Activated T-cell treated with anti-CD3 and anti-CD28 coated beads, Interleukin-2, amount 50 U/mL, for 1 hour (primary cell): ENCODE results near the gene MTFR1L.

ENCODE experiments used
- DNase-seq: peaks from one replicate; pipeline ENCODE4 v3.0.0-alpha.2; 2020

Gene MTFR1L

DNA sequence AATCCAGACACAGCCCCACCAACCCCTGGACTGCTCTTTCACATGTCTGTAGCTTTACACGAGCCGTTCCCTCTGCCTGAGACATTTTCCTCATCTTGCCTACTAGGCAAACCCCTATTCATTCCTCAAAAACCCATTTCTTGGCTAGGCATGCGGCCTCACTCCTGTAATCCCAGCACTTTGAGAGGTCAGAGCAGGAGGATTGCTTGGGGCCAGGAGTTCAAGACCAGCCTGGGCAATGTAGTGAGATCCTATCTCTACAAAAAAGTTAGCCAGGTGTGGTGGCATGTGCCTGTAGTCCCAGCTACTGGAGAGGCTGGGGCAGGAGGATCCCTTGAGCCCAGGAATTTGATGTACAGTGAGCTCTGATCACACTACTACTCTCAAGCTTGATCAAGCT lies 44.7 kb downstream of the MTFR1L start:
- DNase-seq: no peak

DNA sequence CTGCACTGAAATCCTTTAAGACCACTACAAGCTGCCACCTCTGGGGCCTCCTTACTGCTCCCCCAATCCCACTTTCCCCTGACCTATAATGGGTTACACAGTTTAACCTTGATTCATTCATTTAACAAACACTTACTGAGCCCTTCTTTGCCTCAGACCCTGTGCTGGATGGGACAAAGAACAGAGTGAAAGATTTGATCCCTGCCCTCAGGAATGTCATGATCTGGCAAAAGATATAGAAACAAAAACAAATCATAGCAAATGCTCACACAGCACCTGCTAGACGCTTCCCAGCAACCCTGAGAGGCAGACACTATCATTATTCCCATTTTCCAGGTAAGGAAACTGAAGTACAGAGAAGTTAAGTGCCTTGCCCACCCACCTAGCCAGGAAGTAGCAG lies 46.5 kb downstream of the MTFR1L start:
- no peak for DNase-seq

DNA sequence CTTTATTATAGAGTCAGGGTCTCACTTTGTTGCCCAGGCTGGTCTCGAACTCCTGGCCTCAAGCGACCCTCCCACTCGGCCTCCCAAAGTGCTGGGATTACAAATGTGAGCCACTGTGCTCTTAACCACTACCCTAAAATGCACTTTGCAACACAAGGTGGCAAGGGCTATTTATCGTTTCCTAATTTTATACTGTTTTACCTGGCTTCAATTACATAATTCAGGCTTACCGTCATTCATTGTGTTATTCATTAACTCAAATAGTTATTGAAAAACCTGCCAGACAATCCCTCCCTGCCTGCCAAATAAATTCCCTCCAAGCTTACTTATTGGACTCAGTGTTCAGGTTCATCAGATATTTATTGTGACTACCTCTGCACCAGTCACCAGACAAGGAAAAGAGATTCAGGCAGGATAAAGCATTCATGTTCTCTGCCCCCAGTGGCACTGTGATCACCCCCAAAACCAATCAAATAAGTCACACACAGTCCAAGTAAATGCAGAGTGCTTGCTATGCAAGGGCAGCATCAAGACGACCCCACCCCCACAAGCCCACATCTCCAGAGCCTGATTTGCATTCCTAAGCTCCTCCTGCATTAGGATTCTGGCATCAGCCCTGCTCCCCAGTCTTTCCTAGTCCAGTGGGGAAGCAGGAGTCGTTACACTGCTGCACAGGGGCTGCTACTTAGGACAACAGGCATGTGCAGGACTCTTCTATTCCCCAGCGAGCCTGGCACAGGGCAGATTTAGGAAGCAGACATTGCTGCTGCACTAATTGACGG lies 47.6 kb downstream of the MTFR1L start:
- no peak for DNase-seq

DNA sequence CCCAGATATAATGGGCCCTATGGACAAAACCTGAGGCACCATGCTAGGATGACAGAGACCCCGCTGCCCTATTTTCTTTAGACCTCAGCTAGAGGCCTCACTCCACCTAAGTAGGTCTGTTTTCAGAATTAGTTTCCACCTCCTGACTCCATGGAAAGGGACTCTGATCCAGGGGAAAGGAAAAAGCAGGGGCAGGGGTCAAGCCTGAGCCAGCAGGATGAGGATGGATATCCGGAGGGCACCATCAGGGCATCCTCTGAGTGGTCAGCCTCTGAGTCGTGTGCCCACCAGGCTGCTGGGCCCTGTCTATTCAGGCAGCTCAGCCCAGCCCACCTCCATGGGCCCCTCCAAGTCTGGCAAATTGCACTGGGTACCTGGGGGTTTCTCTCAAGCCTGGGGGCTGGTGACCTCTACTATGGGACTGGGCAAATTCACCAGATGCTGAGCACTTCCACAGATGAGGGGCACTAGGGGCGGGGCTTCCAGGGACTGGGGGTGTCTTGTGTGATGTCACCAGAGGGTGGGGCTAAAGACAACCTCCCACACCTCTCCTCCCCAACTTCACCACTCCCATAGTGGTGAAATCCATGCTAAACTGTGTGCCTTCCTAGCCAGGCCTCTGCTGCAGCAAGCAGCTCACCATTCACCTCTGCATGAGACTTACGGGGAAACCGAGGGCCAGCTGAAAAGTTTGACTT lies 50.3 kb downstream of the MTFR1L start:
- no peak for DNase-seq

DNA sequence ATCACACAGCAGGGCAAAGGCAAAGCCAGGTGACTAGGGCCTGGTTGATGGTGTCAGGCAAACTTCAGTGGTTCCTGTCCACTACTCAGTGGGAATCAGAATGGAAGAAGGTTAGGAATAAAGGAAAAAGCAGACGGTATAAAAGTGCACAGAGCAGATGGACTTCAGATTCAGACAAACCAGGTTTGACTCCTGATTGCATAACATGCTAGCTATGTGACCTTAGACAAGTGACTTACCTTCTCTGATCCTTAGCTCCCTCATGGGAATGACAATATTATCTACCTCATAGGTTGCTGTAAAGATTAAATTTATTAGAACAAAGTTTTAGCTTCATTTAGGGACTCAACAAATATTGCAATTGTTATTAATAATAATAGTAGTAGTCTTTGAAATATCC lies 50.9 kb downstream of the MTFR1L start:
- no peak for DNase-seq

DNA sequence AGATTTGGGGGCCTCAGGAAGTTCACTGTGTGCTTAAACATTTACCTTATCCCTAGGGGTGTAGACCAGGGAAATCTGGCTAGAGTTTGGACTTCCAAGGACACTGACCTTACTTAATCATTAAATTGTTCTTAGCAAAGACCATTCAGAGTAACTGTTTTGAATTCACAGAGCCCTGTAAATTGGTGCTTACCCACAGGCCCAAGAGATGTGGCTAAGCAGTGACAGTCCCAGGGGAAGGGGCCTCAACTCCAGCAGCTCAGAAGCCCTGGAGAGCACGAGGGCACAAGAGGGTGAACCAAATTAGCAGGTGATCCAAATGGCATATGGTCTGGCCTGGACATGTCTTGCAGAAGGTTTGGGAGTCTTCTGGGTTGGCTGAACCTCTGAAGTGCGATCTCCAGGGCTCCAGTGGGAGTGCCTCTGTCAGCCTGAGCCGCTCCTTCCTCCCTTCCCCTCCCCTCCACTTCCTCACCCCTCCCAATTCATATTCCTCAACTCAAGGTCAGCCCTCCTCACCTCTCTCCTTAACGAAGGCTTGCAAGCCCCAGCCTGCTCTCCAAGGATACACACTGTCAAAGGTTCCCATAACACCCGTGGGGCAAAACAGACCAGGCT lies 51.4 kb downstream of the MTFR1L start:
- no peak for DNase-seq

DNA sequence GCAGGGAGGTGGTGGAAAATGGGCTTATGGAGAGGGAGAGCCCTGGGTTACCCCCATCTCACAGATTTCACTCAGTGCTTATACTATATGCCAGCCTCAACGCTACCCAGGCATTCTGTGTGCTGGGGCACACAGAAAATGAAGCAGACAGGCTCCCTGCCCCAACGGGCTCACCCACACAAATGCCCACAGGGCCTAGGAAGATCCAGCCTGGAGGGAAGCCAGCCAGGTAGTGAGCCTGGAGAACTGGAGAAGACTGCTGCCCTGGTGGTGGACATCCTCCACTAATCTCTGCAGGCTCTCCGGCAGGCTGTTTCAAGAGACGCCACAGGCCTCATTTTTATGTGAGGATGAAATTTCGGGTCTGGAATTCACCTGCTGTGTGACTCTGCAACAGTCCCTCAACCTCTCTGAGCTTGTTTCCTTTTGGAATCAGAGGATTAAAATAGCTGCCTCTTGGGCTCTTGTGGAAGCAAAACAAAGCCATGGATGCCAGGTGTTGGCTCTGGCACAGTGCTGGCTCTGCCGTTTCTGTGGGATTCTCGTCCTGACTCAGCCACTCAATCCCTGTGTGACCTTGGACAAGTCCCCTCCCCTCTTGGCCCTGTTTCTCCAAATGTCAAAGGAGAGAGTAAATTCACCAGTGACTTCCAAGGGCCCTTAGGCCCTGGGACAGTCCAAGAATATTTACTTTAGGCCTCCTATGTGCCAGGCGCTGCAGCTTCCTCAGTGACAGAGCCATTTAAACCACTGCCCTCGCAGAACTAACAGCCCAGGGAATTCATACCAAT lies 52.1 kb downstream of the MTFR1L start:
- DNase-seq: no peak

DNA sequence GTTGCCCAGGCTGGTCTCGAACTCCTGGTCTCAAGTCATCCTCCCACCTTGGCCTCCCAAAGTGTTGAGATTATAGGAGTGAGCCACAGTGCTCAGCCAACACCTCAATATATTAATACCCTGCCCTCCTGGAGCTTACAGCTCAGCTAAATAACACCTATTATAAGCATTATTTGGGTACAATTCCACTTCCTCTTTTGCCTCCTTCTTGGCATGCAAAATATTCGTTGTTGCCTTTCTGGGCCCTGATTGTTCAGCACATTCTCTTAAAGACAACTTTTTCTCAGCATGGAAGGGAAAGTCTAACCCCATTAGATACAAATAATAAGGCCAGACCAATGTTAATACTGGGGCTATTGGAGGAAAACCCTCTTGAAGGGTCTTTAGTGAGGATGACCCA lies 53.0 kb downstream of the MTFR1L start:
- no peak for DNase-seq

DNA sequence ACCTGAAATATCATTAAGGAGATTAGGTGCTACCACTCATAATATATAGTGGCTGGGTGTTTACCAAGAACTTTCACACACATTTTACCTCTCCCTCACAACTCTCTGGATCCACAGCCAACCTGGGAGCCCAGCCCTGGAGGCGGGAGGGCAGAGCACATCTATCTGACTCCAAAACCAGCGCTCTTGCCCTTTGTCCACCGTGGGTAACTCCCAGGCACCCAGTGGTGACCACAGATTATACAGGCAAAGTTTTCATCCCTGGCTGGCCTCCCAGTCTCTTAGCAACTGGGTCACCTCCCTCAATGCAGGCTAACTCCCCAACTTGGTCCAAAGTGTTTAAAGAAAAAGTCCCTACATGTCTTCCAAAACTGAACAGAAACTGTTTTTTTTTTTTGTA lies 53.4 kb downstream of the MTFR1L start:
- DNase-seq: no peak

DNA sequence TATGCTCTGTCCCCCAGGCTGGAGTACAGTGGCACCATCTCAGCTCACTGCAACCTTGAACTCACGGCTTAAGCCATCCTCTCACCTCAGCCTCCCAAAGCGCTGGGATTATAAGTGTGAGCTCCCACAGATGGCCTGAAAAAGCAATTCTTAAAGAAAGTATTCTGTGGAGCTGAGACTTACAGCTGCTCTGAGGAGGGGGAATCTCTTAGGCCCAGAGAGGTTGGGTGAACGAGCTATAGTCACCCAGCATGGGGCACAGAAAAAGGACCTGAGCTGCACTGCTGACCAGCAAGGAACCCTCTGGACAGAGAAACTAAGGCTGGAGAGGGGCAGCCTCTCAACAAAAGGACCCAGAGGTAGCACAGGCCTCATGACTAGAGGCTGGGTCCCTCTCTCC lies 54.5 kb downstream of the MTFR1L start:
- DNase-seq: no peak

DNA sequence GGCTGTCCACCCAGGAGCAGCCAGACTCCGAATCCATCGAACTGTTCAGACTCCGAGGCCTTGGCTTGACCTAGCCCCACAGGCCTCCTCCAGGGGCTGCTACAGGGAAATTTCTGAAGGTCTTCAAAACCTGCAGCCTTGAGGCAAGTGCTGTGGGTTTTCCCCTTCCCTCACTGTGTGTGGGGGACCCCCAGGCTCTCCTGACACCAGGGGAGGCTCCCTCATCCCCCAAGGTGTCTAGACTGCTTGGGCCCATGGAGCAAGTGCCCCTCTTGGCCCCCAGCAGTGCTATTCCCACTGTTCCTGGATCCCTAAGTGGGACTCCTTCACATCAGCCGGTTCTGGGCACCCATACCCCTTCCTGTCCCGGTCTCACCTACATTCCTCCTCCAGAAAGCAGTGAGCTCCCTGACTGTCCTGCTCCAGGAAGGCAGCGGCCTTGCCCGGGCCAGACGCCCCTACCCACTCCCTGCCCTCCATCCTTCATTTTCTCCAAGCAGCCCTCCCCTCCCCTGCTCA lies 54.9 kb downstream of the MTFR1L start:
- DNase-seq: peak; percentile 26

DNA sequence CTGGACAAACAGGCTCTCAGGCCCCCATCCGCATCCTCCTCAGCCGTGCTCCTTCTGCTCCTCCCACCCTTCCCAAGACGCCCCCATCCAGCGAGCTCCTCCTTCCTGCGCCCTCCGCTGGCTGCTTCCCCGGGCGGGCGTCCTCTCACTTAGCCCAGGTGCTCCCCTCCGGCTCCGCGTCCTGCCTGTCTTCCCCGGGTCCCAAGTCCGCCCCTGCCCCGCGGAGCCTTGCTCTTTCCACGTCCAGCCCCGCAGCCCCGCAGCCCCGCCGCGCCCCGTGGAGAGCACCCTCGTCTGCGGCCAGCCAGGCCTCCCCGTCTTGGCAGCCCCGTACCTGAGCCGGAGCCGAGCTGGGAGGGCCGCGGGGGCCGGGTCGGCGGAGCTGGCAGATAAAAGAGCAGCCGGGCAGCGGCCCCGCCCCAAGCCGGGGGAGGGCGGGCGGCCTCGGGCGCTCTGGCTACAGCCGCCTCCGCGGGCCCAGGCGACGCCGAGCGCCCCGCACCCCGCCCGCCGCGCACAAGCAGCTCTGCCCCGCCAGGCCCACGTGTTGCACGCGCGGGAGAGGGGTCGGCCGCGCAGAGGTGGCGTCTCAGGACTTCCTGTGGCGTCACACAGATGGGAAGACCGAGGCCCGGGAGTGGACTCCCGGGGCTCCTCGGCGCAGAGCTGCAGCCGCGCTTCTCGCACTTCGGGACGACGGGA lies 55.6 kb downstream of the MTFR1L start, which contains the start of gene PAQR7:
PAQR7 (minus strand) TSS at position 555 of the 702 bp plus-strand sequence. CDS start 11,869 bp downstream, outside the sequence.
- peak; percentile 67 for DNase-seq

DNA sequence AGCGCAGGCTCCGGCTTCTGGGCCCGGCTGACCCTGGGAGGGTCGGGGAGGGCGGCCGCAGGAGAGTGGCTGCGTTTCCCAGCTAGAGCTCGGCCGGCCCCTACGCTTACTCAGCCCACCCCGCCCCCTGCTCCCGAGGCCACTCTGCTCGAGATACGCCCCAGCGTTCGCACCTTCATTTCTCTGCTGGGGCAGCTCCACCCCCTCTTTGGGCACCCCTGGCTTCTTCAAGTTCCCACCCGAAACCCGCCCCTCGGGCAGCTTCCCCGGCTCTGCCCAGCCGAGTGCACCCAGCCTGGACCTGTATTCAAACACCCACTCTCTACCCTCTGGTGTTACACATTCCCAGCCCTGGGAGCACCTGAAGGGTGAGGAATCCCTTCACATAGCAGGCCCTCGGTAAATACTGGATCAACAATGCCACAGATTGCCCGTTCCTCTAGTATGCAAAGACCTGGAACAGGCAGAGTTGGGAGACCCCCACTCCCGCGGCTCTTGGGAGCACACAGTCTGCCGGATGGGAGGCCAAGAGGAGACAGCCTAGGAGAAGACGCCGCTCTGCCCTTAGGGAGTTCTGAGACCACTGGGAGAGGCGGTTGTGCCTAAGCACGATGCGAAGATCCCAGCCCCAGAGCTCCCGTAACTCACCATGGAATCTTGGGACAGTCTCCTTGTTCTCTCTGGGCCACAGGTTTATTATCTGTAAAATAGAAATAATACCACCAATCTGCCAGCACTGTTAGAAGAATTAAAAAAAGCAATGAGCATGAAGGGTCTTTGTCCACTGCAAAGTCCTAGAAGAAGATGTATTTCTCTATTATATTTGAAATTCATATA lies 56.3 kb downstream of the MTFR1L start:
- DNase-seq: no peak

DNA sequence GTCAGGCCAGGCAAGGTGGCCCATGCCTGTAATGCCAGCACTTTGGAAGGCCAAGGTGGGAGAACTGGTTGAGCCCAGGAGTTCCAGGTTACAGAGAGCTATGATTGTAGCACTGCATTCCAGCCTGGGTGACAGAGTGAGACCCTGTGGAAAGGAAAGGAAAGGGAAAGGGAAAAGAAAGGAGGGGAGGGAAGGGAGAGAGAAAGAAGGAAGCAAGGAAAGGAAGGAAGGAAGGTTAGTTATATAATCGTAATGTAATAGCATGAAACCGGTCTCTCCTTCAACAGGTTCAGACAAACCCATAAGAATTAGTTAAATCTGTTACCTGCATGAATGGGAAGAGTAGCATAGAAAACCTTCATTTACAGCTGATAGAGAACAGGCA lies 56.9 kb downstream of the MTFR1L start:
- DNase-seq: no peak

DNA sequence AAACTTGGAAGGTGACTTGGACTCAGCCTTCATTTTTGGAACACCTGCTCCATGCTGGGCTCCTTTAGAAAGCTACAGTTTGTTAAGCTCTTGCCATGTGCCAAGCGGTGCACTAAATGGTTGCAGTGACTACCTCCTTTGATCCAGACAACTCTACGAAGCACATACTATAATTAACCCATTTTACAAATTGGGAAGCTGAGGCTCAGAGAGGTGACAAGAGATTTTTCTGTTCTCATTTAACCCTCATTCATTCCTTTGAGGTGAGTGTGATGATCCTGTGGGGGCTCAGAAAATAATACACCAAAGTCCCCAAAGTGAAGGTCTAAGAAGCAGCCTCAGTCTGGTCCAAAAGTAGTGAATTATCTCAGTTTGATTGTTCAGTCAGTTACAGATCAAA lies 57.4 kb downstream of the MTFR1L start:
- DNase-seq: no peak

DNA sequence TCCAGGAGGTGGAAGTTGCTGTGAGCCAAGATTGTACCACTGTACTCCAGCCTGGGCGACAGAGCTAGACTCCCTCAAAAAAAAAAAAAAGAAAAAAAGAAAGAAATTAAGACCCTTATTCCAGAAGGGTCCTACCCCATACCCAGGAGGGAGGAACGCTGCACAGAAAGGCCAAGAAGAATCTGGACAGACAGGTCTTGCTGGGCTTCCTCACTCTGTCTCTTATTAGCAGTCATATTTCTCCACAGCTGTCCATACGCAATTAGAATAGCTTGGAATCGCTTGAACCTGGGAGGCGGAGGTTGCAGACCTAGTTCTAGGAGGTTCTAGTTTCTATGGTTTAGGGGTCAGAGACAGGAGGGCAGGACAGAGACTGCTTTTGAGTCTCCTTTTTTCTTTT lies 58.9 kb downstream of the MTFR1L start:
- no peak for DNase-seq

DNA sequence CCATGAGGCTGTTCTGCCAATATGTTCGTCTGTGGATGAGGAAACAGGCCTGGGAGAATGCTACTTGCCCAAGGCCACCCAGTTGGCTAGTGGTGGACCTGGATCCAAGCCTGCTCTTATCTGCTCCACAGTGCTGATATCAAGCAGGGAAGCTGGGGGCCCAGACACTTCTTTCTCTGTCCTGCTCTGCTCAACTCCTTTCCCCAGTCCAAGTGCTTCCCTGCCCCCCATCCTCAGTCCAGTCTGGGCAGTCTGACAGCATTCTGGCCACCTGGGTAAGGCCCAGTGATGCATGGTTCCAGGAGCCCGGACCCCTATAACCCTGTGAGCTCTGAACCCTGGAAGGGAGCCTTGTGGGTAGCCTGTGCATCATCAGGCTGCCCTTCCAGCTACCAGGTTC lies 59.9 kb downstream of the MTFR1L start:
- no peak for DNase-seq

DNA sequence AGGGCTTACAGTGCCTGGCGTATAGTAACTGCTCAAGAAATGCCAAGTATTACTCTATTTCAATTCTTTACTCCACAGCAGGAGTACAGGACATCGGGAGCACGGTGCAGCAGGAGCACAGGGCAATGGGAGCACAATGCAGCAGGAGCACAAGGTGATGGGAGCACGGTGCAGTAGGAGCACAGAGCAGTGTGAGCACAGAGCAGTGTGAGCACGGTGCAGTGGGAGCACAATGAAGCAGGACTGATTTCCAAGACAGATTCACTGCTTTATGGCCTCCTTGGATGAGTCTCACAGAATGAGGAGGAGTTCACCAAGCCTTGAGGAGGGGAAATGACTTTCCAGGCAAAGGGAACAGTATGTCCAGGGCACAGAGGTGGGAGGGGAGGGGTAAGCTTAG lies 60.8 kb downstream of the MTFR1L start:
- DNase-seq: no peak

DNA sequence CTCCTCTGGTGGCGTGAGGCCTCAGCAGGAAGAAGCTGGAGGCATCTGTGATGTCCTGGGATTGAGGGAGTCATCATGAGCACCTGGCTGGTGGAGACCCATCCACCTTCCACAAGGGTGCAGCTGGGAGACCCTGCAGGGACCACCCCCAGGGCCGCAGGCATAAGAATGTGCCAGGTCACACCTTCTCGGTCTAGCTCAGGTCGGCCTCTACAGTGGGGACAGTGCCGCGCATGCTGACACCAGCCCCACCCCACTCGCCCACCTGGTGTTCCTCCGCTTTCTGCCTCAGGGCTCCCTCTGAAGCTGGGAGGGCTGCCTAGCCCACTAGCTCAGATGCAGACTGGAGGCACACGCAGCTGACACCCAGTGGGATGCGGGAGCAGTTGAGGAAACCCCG lies 61.5 kb downstream of the MTFR1L start:
- DNase-seq: no peak
